ENCODE results near the gene FYB1.
"Not testable (repeated sequence)": the region's sequence is repeated elsewhere in the genome, so short reads cannot be mapped to it uniquely, and the experiment has no call there.

FYB1 gene

DNA sequence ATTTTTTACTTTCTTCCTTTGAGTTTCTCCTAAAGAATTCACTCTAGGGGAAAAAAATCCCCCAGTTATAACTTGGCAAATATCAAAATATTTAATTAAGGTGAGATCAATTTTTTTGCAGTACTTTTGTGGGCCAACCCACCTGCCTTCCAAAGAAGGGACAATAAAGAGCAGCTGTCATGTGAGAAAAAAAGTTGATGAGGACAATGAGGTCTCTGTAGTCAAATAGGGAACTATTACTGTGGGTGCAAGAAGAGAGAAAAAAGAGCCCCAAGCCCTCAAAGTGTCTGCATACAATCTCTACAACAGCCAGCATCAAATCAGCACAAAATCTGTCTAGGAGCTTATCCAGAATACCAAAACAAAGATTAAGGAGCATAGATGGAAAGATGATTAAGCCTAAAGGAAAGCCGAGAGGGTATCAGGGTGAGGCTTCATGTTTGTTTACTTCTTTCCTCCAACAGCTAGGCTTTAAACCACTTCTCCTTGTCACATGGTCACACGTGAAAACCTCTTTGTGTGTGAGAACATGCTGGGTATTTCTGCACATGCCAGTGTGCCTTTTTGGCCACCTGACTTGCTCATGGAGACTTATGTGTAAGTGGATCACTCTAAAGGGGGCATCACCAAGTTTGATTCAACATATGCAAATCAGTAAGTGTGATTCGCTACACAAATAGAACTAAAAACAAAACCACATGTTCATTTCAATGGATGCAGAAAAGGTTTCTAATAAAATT lies 19.2 kb upstream of the FYB1 start:
- ATAC-seq (ENCODE audit: low read depth) (no peak), DNase-seq (ENCODE audit: low spot score in 2 of 2) (no peak)
- Mint-ChIP-seq H3K9me3 (peaks cover 4% of the 10 kb centered on the region), H3K27ac (peak overlapping the region; percentile 22), H3K36me3 (no peaks in the 10 kb centered on the region), H3K4me1 (no peaks in the 10 kb centered on the region), H3K27me3 (no peaks in the 10 kb centered on the region), H3K4me3 (no peak overlapping the region)

DNA sequence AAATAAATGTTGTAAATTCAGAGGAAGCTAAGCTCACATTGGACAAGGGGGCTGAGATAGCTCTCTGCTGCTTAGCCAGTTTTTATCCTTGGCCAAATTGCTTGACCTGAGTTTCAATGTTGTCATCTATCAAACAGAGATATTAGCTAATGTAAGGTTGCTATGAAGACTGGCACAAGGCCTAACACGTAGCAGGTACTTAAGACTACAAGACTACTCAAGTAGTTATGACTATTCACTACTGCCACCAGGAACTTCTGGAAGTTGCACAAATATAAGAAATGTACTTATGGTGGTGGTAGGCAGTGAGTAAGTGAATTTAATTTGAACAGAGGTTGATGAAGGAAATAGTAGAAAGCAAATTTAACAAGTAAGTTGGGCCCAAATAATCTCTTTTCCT lies 17.4 kb upstream of the FYB1 start:
- H3K4me1 Mint-ChIP-seq = no peaks in the 10 kb centered on the region
- no peak for ATAC-seq (ENCODE audit: low read depth)
- H3K36me3 Mint-ChIP-seq = no peaks in the 10 kb centered on the region

DNA sequence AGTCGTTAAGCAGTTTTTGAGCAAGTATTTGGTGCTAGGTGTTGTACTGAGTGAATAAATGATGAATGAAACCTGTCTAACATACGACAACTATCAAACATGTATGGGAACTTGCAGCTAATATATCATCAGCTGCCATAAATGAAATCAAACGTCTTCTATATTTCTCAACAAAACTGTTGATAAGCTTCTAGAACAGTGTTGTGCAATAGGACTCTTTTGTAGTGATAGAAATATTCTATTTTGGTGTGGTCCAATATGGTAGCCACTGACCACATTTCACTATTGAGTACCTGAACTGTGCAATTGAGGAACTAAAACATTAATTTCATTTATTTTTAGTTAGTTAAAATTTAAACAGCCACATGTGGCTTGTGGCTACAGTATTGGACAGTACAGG lies 16.3 kb upstream of the FYB1 start:
- no peak overlapping the region for H3K4me3 Mint-ChIP-seq
- no peak overlapping the region for H3K27ac Mint-ChIP-seq
- no peaks in the 10 kb centered on the region for H3K36me3 Mint-ChIP-seq
- H3K9me3 Mint-ChIP-seq = peaks cover under 1% of the 10 kb centered on the region
- peaks cover 2% of the 10 kb centered on the region for H3K27me3 Mint-ChIP-seq
- DNase-seq (ENCODE audit: low spot score in 2 of 2) (no peak), ATAC-seq (ENCODE audit: low read depth) (no peak)
- no peaks in the 10 kb centered on the region for H3K4me1 Mint-ChIP-seq

More for the DNA sequence above, 17.4 kb upstream of the FYB1 start:
- H3K9me3 Mint-ChIP-seq = peaks cover 4% of the 10 kb centered on the region
- no peak for DNase-seq (ENCODE audit: low spot score in 2 of 2)
- no peak overlapping the region for H3K27ac Mint-ChIP-seq
- H3K4me3 Mint-ChIP-seq = no peak overlapping the region
- H3K27me3 Mint-ChIP-seq = peaks cover 2% of the 10 kb centered on the region

DNA sequence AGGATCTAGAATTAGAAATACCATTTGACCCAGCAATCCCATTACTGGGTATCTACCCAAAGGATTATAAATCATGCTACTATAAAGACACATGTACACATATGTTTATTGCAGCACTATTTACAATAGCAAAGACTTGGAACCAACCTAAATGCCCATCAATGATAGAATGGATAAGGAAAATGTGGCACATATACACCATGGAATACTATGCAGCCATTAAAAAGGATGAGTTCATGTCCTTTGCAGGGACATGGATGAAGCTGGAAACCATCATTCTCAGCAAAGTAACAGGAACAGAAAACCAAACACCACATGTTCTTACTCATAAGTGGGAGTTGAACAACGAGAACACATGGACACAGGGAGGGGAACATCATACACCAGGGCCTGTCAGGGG lies 15.1 kb upstream of the FYB1 start:
- not testable (repeated sequence) for DNase-seq (ENCODE audit: low spot score in 2 of 2); H3K27ac Mint-ChIP-seq; H3K27me3 Mint-ChIP-seq; H3K4me1 Mint-ChIP-seq; H3K9me3 Mint-ChIP-seq; H3K36me3 Mint-ChIP-seq; H3K4me3 Mint-ChIP-seq; ATAC-seq (ENCODE audit: low read depth)

DNA sequence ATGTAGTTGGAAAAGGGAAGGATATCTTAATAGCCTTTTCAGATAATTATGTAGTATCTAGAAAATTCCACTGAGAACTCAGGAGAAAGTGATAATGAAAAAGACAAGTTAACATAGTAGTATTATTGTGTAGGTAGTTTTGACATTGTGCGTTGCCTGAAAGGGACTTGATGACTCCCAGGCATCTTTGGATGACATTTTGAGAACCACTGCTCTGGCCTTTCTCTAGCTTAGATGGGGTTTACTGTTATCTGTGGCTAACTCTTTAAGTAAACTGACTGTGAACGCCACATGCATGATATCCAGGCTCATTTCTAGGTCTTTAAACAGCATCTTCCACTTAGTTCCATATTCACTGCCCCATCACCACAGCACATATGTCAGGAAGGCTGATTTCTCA lies 14.4 kb upstream of the FYB1 start:
- Mint-ChIP-seq H3K4me1 (no peaks in the 10 kb centered on the region), H3K27me3 (peaks cover 2% of the 10 kb centered on the region), H3K9me3 (no peaks in the 10 kb centered on the region), H3K4me3 (no peak overlapping the region), H3K27ac (no peak overlapping the region), H3K36me3 (no peaks in the 10 kb centered on the region)
- ATAC-seq (ENCODE audit: low read depth) (no peak), DNase-seq (ENCODE audit: low spot score in 2 of 2) (no peak)

DNA sequence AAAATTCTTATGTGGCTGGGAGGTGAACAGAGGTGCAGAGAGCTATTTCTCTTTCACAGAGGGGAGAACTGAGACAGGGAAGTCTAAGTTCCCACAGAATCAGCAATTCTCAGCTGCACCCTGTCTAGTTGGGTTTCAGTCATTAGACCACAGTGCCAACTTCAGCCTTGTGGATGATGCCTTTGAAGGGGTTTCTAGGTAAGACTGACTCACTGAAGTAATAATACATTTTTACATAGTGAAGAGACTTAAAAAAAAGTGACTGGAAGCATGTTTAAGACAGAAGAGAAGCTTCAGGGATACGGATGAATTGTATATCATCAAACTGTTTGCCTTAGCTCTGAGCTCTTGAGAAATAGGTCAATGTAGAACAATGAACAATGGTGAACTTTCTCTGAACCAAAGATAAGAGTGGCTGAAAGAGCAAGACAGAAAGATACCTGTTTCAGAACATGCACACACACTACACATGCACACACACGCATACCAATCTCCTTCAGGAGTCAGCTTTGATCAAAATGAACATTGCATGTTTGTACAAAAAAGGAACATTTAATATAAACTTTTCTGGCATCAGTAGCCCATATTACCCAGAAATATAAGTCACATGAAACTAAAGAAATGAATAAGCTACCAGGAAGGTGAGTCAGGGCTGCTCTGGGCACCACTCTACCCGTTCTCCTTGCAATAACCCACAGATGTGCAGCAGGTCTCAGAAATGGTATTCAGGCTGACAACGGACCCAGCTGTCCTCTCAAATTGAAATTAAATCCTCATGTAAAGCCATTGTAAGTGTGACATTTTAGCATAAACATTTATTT lies 12.6 kb upstream of the FYB1 start:
- H3K4me1 Mint-ChIP-seq = no peaks in the 10 kb centered on the region
- no peaks in the 10 kb centered on the region for H3K36me3 Mint-ChIP-seq
- H3K27ac Mint-ChIP-seq = no peak overlapping the region
- no peak overlapping the region for H3K4me3 Mint-ChIP-seq
- H3K9me3 Mint-ChIP-seq = no peaks in the 10 kb centered on the region
- DNase-seq (ENCODE audit: low spot score in 2 of 2) (no peak), ATAC-seq (ENCODE audit: low read depth) (no peak)
- peaks cover 2% of the 10 kb centered on the region for H3K27me3 Mint-ChIP-seq

DNA sequence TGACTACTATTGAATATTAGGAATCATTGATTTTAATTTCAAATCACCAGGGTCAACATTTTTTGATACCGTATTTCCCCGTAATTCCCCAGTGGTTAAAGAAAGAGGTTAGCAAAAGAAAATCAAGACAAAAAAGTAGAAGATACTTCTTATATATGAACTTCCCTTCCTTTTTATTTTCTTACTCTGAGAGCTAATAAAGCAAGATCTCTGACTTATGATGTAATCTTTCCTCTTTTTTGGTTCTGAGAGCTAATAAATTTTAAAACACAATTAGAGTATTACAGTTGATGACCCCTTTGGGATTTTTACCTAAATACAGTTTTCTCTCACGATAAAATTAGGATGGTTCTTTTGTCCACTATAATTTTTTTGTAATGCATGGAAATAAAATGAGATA lies 9.2 kb upstream of the FYB1 start:
- Mint-ChIP-seq H3K27me3 (peaks cover 2% of the 10 kb centered on the region), H3K9me3 (no peaks in the 10 kb centered on the region), H3K27ac (no peak overlapping the region), H3K4me1 (peaks cover 3% of the 10 kb centered on the region), H3K36me3 (no peaks in the 10 kb centered on the region), H3K4me3 (no peak overlapping the region)
- ATAC-seq (ENCODE audit: low read depth) (no peak), DNase-seq (ENCODE audit: low spot score in 2 of 2) (no peak)

DNA sequence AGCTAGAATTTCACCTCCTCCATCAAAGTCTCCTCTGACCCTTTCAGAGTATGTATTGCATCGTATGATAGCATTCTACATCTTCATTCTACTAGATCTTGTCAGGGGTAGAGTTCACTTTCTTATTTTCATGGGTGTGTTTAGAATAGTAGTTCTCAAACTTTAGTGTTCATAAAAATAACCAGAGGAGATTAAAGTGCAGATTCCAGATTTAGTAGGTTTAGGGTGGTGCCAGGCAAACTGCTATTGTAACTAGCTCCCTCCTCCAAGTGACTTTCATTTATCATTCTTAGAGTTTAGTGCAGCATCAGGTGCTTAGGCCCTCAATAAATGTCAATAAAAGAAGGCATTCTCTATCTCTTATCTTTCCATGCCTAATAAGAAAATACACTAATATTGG lies 7.2 kb upstream of the FYB1 start:
- no peaks in the 10 kb centered on the region for H3K27me3 Mint-ChIP-seq
- H3K4me1 Mint-ChIP-seq = peaks cover 3% of the 10 kb centered on the region
- DNase-seq (ENCODE audit: low spot score in 2 of 2) (no peak), ATAC-seq (ENCODE audit: low read depth) (no peak)
- H3K4me3 Mint-ChIP-seq = no peak overlapping the region
- no peaks in the 10 kb centered on the region for H3K36me3 Mint-ChIP-seq
- H3K9me3 Mint-ChIP-seq = no peaks in the 10 kb centered on the region
- no peak overlapping the region for H3K27ac Mint-ChIP-seq

DNA sequence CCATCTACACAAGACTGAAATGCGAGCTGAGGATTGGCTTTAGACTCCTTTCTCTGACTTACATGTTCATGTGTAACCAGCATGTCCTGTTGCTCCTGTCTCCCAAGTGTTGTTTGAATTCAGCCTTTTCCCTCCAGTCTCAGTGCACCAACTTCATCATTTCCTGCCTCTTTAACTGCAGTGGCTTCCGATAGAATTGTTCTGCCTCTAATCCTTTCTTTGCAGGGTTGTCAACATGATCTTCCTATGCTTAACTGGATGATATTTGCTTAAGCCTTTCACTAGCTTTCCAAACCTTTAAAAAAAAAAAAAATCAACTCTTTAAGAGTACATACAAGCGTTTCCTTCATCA lies 6.7 kb upstream of the FYB1 start:
- no peak for DNase-seq (ENCODE audit: low spot score in 2 of 2)
- no peak overlapping the region for H3K27ac Mint-ChIP-seq
- ATAC-seq (ENCODE audit: low read depth) = no peak
- H3K4me3 Mint-ChIP-seq = no peak overlapping the region
- H3K9me3 Mint-ChIP-seq = no peaks in the 10 kb centered on the region
- H3K4me1 Mint-ChIP-seq = peaks cover 3% of the 10 kb centered on the region
- no peaks in the 10 kb centered on the region for H3K27me3 Mint-ChIP-seq
- H3K36me3 Mint-ChIP-seq = no peaks in the 10 kb centered on the region

DNA sequence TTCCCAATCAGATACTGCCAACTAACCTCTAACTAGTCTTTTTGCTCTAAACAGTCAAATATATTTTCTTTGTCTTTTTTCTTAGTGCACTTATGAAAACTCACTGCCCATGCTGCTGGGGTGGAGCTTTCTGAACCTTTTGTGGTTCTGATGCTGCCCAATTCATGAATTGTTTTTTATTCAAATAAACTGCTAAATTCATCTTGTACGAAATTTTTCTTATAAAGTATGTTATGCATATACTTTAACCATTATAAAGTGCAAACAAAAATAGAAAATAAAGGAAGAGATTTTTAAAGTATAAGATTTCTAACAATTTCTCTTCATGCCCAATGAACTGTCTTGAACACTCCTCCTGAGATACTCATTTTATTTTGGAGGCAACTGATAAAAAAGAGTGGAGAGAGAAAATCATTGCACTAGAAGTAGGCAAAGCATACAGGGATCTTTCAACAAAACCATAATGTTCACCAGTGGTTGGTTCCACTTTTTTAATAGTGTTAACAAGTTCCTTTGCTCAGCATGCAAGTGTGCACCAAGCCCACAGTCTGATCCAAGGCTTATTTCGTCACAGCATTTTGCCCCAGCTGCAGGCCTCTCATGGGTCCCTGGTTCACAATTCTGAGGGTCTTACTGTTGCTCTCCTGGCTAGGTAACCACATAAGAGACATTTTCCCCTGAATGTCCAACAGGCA lies 6.2 kb upstream of the FYB1 start:
- no peaks in the 10 kb centered on the region for H3K36me3 Mint-ChIP-seq
- DNase-seq (ENCODE audit: low spot score in 2 of 2) (no peak), ATAC-seq (ENCODE audit: low read depth) (no peak)
- no peak overlapping the region for H3K27ac Mint-ChIP-seq
- H3K27me3 Mint-ChIP-seq = no peaks in the 10 kb centered on the region
- H3K4me1 Mint-ChIP-seq = peaks cover 3% of the 10 kb centered on the region
- no peak overlapping the region for H3K4me3 Mint-ChIP-seq
- H3K9me3 Mint-ChIP-seq = no peaks in the 10 kb centered on the region

DNA sequence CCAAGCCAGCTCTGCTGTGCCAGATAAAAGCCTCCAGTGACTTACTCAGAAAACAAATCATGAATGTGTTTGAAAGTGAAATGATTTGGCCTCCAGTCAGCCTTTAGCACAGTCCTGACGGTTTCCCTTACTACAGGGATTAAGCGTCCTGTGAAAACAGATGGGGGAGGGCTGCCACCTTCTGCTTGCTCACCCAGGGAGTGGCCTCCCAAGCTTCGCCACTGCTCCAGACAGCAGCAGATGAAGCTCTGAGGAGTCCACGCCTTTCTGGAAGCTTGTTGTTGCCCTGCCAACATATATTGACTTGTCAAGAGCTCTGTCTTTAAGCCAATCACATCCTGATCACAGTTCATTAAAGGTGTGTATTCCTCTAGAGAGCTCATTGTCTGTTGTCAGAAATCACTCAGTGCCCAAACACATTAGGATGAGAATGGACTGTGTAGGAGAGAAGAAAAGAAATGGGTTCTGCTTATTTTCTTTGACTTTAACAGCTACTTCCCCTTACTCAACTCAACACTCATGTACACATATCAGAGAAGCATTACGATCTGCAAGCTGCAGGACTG lies 4.9 kb upstream of the FYB1 start:
- no peak for ATAC-seq (ENCODE audit: low read depth)
- Mint-ChIP-seq H3K4me3 (no peak overlapping the region), H3K36me3 (no peaks in the 10 kb centered on the region), H3K4me1 (peaks cover 3% of the 10 kb centered on the region), H3K27ac (no peak overlapping the region), H3K9me3 (no peaks in the 10 kb centered on the region), H3K27me3 (no peaks in the 10 kb centered on the region)
- no peak for DNase-seq (ENCODE audit: low spot score in 2 of 2)

DNA sequence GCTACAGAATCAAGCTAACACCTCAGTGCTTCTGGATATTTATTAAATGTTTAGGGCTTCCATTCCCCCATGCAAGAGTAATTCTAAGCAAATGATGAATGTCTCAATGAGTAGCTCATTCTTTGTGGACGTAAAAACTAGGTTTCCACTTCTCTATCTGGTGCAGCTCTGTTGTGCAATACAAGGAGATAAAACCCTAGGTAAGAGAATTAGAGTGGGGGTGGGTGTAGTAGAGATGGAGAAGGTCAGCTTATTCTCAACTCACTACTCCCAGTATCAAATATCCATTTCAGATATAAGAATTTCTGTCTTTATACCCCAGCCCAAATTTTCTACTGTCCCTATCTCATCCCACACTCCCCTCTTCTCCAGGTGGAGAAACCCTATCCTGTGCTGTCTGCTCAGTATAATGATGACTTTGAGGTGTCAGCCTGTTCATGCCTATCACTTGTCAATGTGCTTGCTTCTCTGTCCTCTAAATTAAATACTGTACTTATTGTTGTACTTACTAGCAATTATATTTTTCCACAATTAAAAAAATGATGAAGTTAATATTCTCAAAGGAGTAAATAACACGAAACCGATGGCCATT lies 4.3 kb upstream of the FYB1 start:
- Mint-ChIP-seq H3K36me3 (no peaks in the 10 kb centered on the region), H3K27me3 (no peaks in the 10 kb centered on the region), H3K27ac (no peak overlapping the region), H3K9me3 (no peaks in the 10 kb centered on the region), H3K4me3 (no peak overlapping the region), H3K4me1 (peaks cover 3% of the 10 kb centered on the region)
- DNase-seq (ENCODE audit: low spot score in 2 of 2) (no peak), ATAC-seq (ENCODE audit: low read depth) (no peak)

DNA sequence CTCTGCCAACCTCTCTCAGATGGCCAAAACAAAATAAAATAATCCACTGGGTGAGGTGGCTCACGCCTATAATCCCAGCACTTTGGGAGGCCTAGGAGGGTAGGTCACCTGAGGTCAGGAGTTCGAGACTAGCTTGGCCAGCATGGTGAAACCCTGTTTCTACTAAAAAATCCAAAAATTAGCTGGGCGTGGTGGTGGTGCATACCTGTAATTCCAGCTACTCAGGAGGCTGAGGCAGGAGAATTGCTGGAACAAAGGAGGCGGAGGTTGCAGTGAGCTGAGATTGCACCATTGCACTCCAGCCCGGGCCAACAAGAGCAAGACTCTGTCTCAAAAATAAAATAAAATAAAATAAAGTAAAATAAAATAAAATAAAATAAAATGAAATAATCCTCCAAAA lies 2.3 kb upstream of the FYB1 start:
- H3K27ac Mint-ChIP-seq; H3K4me3 Mint-ChIP-seq; ATAC-seq (ENCODE audit: low read depth); H3K27me3 Mint-ChIP-seq; H3K4me1 Mint-ChIP-seq; H3K9me3 Mint-ChIP-seq; H3K36me3 Mint-ChIP-seq; DNase-seq (ENCODE audit: low spot score in 2 of 2): not testable (repeated sequence)
